Sciatic nerve (tissue), 2 donors: ENCODE measurements around the gene CDC34. TPM values are rescaled to one million over a fixed set of nuclear protein-coding genes. Genes with fewer than 3 reads are reported as not detected.

ENCODE experiments used
- ATAC-seq: fragments of 200-7000 bp; cut with Tn5 transposase; one replicate; pipeline ENCODE4 v1.9.1; 2020; ENCODE audit warnings: mild to moderate bottlenecking, moderate library complexity
- DNase-seq: peaks from one replicate; pipeline ENCODE4 v3.0.0-alpha.2; 2020; ENCODE audit warnings: low spot score
- intact Hi-C: fragments of 100-400 bp; cut with DNase I; formaldehyde crosslinking; loops from one replicate; pipeline ENCODE4 v1.14.2; 2022
- total RNA-seq: library from RNA; stranded (reverse); fragmentation: NEBNext Ultra II Directional; extraction: Animal tissue kit (Norgen Biotek cat#: 25700); gene quantifications from one replicate; pipeline ENCODE4 v1.2.1, GENCODE V29; 2021
- donor health status: DM: no; HTN: no; CAD: no.
- donor health status: DM: no; HTN: no; CAD: no.

The CDC34 gene
- total RNA-seq, 1 donor from 2014 or later, result 40.2 TPM

GRCh38 chr19:566403-566802 is 34.8 kb downstream of the CDC34 start:
- DNase-seq, result no peak
- peak; percentile 58 for ATAC-seq
- intact Hi-C loops, result no loop called here

- ATAC-seq (no peak), DNase-seq (no peak)
- intact Hi-C loops, result no loop called here
Observed at GRCh38 chr19:566844-567243, 35.3 kb downstream of the CDC34 start.

- ATAC-seq (no peak), DNase-seq (no peak)
- intact Hi-C loops, result no loop called here
Observed at GRCh38 chr19:567296-567900, 35.8 kb downstream of the CDC34 start.

- intact Hi-C loops, result no loop called here
- no peak for ATAC-seq
- DNase-seq, result no peak
Observed at GRCh38 chr19:570251-570686, 38.7 kb downstream of the CDC34 start.

- intact Hi-C loops, result no loop called here
- ATAC-seq, result no peak
- no peak for DNase-seq
Observed at GRCh38 chr19:570937-571565, 39.5 kb downstream of the CDC34 start.

GRCh38 chr19:571566-571974 is 40.0 kb downstream of the CDC34 start:
- intact Hi-C loops, result no loop called here
- no peak for DNase-seq

GRCh38 chr19:572140-572742 is 40.7 kb downstream of the CDC34 start, which contains the start of gene BSG:
TSS of gene BSG (plus strand) at chr19:572596. CDS start at chr19:572635, 39 bp downstream.
- ATAC-seq, result peak; percentile 95
- DNase-seq, result peak; percentile 100
- intact Hi-C loops, result no loop called here

More at GRCh38 chr19:571566-571974, 40.0 kb downstream of the CDC34 start:
- ATAC-seq, result peak; percentile 23

- ATAC-seq, result peak; percentile 20
- intact Hi-C loops, result no loop called here
- peak; percentile 84 for DNase-seq
Observed at GRCh38 chr19:572743-573518, 41.4 kb downstream of the CDC34 start.

GRCh38 chr19:573519-573825 is 41.9 kb downstream of the CDC34 start:
- intact Hi-C loops, result no loop called here
- no peak for DNase-seq
- no peak for ATAC-seq

GRCh38 chr19:574658-575526 is 43.3 kb downstream of the CDC34 start:
- ATAC-seq, result no peak
- peak; percentile 51 for DNase-seq
- intact Hi-C loops, result no loop called here

GRCh38 chr19:575527-576506 is 44.3 kb downstream of the CDC34 start:
- intact Hi-C loops, result no loop called here
- DNase-seq (no peak), ATAC-seq (no peak)

- no peak for ATAC-seq
- intact Hi-C loops, result no loop called here
- no peak for DNase-seq
Observed at GRCh38 chr19:576768-577438, 45.3 kb downstream of the CDC34 start.

GRCh38 chr19:577439-578392 is 46.2 kb downstream of the CDC34 start:
- ATAC-seq, result no peak
- no peak for DNase-seq
- intact Hi-C loops, result no loop called here

- DNase-seq, result no peak
Observed at GRCh38 chr19:579111-579841, 47.7 kb downstream of the CDC34 start.

GRCh38 chr19:579842-580155 is 48.2 kb downstream of the CDC34 start:
- no peak for DNase-seq
- intact Hi-C loops, result no loop called here
- no peak for ATAC-seq

More at GRCh38 chr19:579111-579841, 47.7 kb downstream of the CDC34 start:
- no peak for ATAC-seq
- intact Hi-C loops, result no loop called here
